Heart right ventricle (tissue), 16 donors: ENCODE data around the gene CACNB1. TPM values are rescaled to one million over a fixed set of nuclear protein-coding genes. Genes with fewer than 3 reads are reported as not detected.

Experiments
- ATAC-seq, 8 donors: fragments of 200-7000 bp; cut with Tn5 transposase; one replicate each; pipeline ENCODE4 v1.9.1; 2020; ENCODE audit warnings: mild to moderate bottlenecking in 8 of 8, moderate library complexity in 8 of 8, moderate number of reproducible peaks in 1 of 8
- DNase-seq, 2 donors: peaks; one replicate each; pipeline ENCODE4 v3.0.0-alpha.2; 2020
- H3K27ac ChIP-seq, 10 donors: fragments of 200-600 bp; sonication (generic) in 2 of 10; one replicate each; pipeline versions ENCODE4 v1.5.0 to v1.8.0; 2020 to 2022; ENCODE audit warnings: mild to moderate bottlenecking in 3 of 10
- H3K27me3 ChIP-seq, 7 donors: fragments of 200-600 bp; one replicate each; pipeline ENCODE4 v1.8.0; 2021 to 2022; ENCODE audit warnings: mild to moderate bottlenecking in 2 of 7
- H3K36me3 ChIP-seq, 9 donors: fragments of 200-600 bp; sonication (generic) in 1 of 9; one replicate each; pipeline versions ENCODE4 v1.5.0 to v1.8.0; 2020 to 2022; ENCODE audit warnings: mild to moderate bottlenecking in 2 of 9
- H3K4me1 ChIP-seq, 9 donors: fragments of 200-600 bp; sonication (generic) in 1 of 9; one replicate each; pipeline versions ENCODE4 v1.5.0 to v1.8.0; 2020 to 2022; ENCODE audit warnings: mild to moderate bottlenecking in 4 of 9
- H3K4me3 ChIP-seq, 10 donors: fragments of 200-600 bp; sonication (generic) in 2 of 10; one replicate each; pipeline versions ENCODE4 v1.5.0 to v1.8.0; 2020 to 2022; ENCODE audit warnings: mild to moderate bottlenecking in 7 of 10, moderate library complexity in 2 of 10
- H3K9me3 ChIP-seq, 11 donors: fragments of 200-600 bp in 10 of 11; sonication (generic) in 2 of 11; one replicate each; pipeline versions ENCODE4 v1.5.0 to v1.8.0; 2013 to 2022; ENCODE audit warnings: mild to moderate bottlenecking in 2 of 11, control low read depth in 1 of 11, moderate library complexity in 1 of 11
- WGBS, 2 donors: extraction: QIAGEN DNeasy Blood & Tissue Kit; methylation state at CpG; one replicate each; pipeline ENCODE4 v1.1.7; 2013; ENCODE audit warnings: inconsistent platforms in 1 of 2; 5-methylcytosine and 5-hydroxymethylcytosine counted together
- intact Hi-C, 10 donors: fragments of 100-400 bp; cut with DNase I; formaldehyde crosslinking; loops; one replicate each; pipeline versions ENCODE4 v1.11.1 to v1.14.2; 2022
- polyA plus RNA-seq, 2 donors: library from polyadenylated mRNA; stranded (reverse); fragments of 200-250 nt; gene quantifications; one replicate each; pipeline ENCODE4 v1.2.3, GENCODE V29; 2013
- total RNA-seq, 10 donors: library from RNA; stranded (reverse); fragmentation: NEBNext Ultra II Directional in 3 of 10; extraction: Animal tissue kit (Norgen Biotek cat#: 25700) in 3 of 10; gene quantifications; one replicate each; pipeline versions ENCODE4 v1.2.1 to v1.2.4, GENCODE V29; 2021 to 2023
- TF ChIP-seq, protein P1 (sequence below), 9 donors: fragments of 200-600 bp; sonication (generic) in 2 of 9; IDR thresholded peaks; one replicate each; pipeline versions ENCODE4 v1.5.0 to v1.8.0; 2021 to 2022; ENCODE audit warnings: antibody characterized with exemption in 9 of 9, mild to moderate bottlenecking in 5 of 9, moderate library complexity in 1 of 9
- donor health status: Arrhythmogenic right ventricular cardiomyopathy.
- donor health status: ischemic (EF 13 %, LVEDD 7.1; RV severe dilation, severe dysfunction).
- donor health status: healthy with polysubstance abuse.
- donor health status: DM: no; HTN: yes; CAD: no.
- donor health status: DM: no; HTN: no; CAD: no.
- donor health status: ischemic (EF 25% LVEDD 6.9; RV normal size, moderate dysfunction).
- donor health status: ischemic (EF 25% LVEDD 5.7; RV mildly dilated, moderate dysfunction).
- donor health status: healthy.
- donor health status: DM: yes; HTN: yes; CAD: no.
- donor health status: Ischemic cardiomyopathy.
- donor health status: ischemic (EF 35%, LVEDD 5.7; RV mildly dilated, moderate dysfunction).
- donor health status: nonischemic (EF 11% LVEDD 7.7; RV severe dilation, severe dysfunction).
- donor health status: DM: yes; HTN: yes; CAD: no.
- donor health status: PGD.
- donor health status: ischemic (EF 29% LVEDD 5.4; RV normal size, mild dysfunction).
- donor health status: nonischemic (EF 23%, LVEDD 6.1; RV moderate dilation, normal function).

Gene CACNB1
- total and polyA plus RNA-seq, 12 donors = 3.3 to 11.5 (median 5.3) TPM

GRCh38 chr17:39123627-39124026 is 73.8 kb downstream of the CACNB1 start:
- no peaks in the 10 kb centered on the region for H3K9me3 ChIP-seq
- intact Hi-C loops = no loop called here
- TF ChIP-seq, protein P1, sequence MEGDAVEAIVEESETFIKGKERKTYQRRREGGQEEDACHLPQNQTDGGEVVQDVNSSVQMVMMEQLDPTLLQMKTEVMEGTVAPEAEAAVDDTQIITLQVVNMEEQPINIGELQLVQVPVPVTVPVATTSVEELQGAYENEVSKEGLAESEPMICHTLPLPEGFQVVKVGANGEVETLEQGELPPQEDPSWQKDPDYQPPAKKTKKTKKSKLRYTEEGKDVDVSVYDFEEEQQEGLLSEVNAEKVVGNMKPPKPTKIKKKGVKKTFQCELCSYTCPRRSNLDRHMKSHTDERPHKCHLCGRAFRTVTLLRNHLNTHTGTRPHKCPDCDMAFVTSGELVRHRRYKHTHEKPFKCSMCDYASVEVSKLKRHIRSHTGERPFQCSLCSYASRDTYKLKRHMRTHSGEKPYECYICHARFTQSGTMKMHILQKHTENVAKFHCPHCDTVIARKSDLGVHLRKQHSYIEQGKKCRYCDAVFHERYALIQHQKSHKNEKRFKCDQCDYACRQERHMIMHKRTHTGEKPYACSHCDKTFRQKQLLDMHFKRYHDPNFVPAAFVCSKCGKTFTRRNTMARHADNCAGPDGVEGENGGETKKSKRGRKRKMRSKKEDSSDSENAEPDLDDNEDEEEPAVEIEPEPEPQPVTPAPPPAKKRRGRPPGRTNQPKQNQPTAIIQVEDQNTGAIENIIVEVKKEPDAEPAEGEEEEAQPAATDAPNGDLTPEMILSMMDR (IDR thresholded peaks at IDR 0.05) = no peak
- H3K4me3 ChIP-seq = no peak overlapping the region
- no peaks in the 10 kb centered on the region for H3K27me3 ChIP-seq
- ATAC-seq = peak in 5 of 8 donors; percentile 44 to 80 (median 51)
- H3K4me1 ChIP-seq = peaks cover 0 to 7% (median 0%) of the 10 kb centered on the region in 9 donors
- DNase-seq = peak in 1 of 2 donors; percentile 30
- WGBS, 2 donors = 70 to 76% methylated on average over 9 of the region's 9 CpGs
- no peak overlapping the region for H3K27ac ChIP-seq
- no peaks in the 10 kb centered on the region for H3K36me3 ChIP-seq

Other genes with a start within 250 kb of the CACNB1 start
- not detected for gene FBXO47, start 230.3 kb downstream of the CACNB1 start, total RNA-seq
- gene FBXO47, start 230.3 kb downstream of the CACNB1 start, polyA plus RNA-seq = not detected
- 10 to 100 TPM in 7 of 10 donors, 1 to 10 TPM in 3; 9.1 to 21.3 (median 11.2) TPM for gene PLXDC1, start 46.0 kb downstream of the CACNB1 start, total RNA-seq
- 10 to 100 TPM in 1 of 2 donors, 1 to 10 TPM in 1; 7.3 to 20.0 TPM for gene PLXDC1, start 46.0 kb downstream of the CACNB1 start, polyA plus RNA-seq
- not detected for gene ARL5C, start 31.5 kb downstream of the CACNB1 start, total RNA-seq
- gene ARL5C, start 31.5 kb downstream of the CACNB1 start, polyA plus RNA-seq = not detected
- 1,000 to 10,000 TPM in 3 of 10 donors, 100 to 1,000 TPM in 7; 907 to 1,150 (median 965) TPM for gene RPL19, start 2.6 kb upstream of the CACNB1 start, total RNA-seq
- gene RPL19, start 2.6 kb upstream of the CACNB1 start, polyA plus RNA-seq = 1,000 to 10,000 TPM; 1,654 to 3,029 TPM
- 1 to 10 TPM in 3 of 10 donors, under 1 TPM in 6, not detected in 1; 0.09 to 2.0 (median 0.37) TPM for gene STAC2, start 28.3 kb upstream of the CACNB1 start, total RNA-seq
- 1 to 10 TPM in 1 of 2 donors, under 1 TPM in 1; 0.51 to 4.9 TPM for gene STAC2, start 28.3 kb upstream of the CACNB1 start, polyA plus RNA-seq
- 10 to 100 TPM in 9 of 10 donors, 1 to 10 TPM in 1; 7.1 to 19.7 (median 15.7) TPM for gene FBXL20, start 204.0 kb upstream of the CACNB1 start, total RNA-seq
- gene FBXL20, start 204.0 kb upstream of the CACNB1 start, polyA plus RNA-seq = 1 to 10 TPM; 1.7 to 3.9 TPM